ENCODE measurements around the gene MYADML2. TPM values are rescaled to one million over a fixed set of nuclear protein-coding genes. Genes with fewer than 3 reads are reported as not detected.
A peak's percentile ranks its signal among the peaks of the same experiment; 100 is the strongest.

Gene MYADML2
- total and polyA plus RNA-seq, 2 of the 8 experiments (the other 6 are each of a cell fraction or from before 2014, with no cell fraction given), result 0.26 to 0.47 TPM

DNA sequence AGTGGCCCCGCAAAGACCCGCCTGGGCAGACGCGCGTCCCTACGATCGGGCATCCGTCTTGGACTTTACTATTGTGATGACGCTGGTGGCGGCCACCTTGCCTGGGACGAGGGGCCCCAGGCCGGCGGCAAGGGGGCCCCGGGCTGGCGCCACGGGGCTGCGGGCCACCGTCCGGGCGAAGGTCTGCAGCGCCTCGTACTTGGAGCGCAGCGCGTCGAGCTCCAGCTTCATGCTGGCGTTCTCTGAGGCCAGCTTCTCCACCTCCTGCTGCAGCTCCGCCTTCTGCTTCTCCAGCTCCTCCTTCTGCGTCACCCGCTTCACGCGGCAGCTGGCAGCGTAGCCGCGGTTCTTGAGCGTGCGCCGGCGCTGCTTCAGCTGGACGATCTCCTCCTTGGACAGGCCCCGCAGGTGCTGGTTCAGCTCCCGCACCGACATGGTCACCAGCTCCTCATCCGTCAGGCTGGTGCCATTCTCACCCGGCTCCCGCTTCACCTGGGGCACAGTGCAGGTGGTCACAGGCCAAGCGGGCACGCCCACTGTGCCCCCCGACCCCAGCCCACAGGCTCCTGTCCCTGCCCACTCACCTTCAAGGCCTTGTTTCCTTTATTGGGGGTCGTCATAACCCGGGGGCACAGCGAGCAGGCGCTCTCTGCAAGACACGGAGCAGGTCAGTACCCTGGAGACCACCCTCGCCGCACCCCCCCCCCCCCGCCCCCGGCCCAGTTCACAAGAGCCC lies 24.3 kb downstream of the MYADML2 start:
- peak overlapping the region; percentile 81; the same call in 1 of the 2 replicates for H4K8ac ChIP-seq (ENCODE audit: extremely low read depth, insufficient read depth, low read length)
- WGBS, 2 experiments (ENCODE audit: extremely low coverage in 1 of 2, insufficient coverage in 1 of 2, insufficient read length in 1 of 2, insufficient replicate concordance in 2 of 2, low coverage in 1 of 2, low lambda C conversion rate in 2 of 2, missing lambda C conversion rate in 1 of 2), result 93% methylated on average over 52 of the region's 58 CpGs; no CpG with 5 or more reads in 1 of the 2 experiments
- H2BK20ac ChIP-seq (ENCODE audit: low read length), result no peak overlapping the region; the same call in 1 of the 2 replicates
- no peak overlapping the region for H3K56ac ChIP-seq (replicated peaks; ENCODE audit: insufficient read length, low read depth, low read length)
- H3K23me2 ChIP-seq (ENCODE audit: low read depth, low read length), result peaks cover 7% of the 10 kb centered on the region; the same call in 1 of the 2 replicates
- ChIA-PET CTCF (ENCODE audit: partially characterized antibody) (interaction anchor here (1.0 to 2.6 kb wide), 7 partner anchors 15 to 266 kb away, joined by 3 to 7 read pairs (median 4); partner anchors contain the start of genes ALYREF and ANAPC11), POLR2A (ENCODE audit: partially characterized antibody) (interaction anchor here (1.0 to 14.6 kb wide), 12 partner anchors 9 to 68 kb away, joined by 3 to 150 read pairs (median 4); partner anchors contain the start of genes ARHGDIA, NPB, PCYT2 and PYCR1)
- H3K4me3 ChIP-seq (ENCODE audit: extremely low read depth in 1 of 4, insufficient read depth in 2 of 4, low read depth in 3 of 4, low read length in 4 of 4), result peak overlapping the region in 2 of 4 experiments; percentile 23 to 51; a peak in 2 of 8 replicates
- no peak overlapping the region for H2AK5ac ChIP-seq (ENCODE audit: low read depth, low read length)
- H3K27ac ChIP-seq (ENCODE audit: low read depth, low read length), result peak overlapping the region; percentile 68; the same call in 1 of the 2 replicates
- no peaks in the 10 kb centered on the region for H3K9me3 ChIP-seq (ENCODE audit: insufficient read depth in 2 of 2, low read depth in 1 of 2, low read length in 1 of 2)
- no peak overlapping the region for H3K14ac ChIP-seq (ENCODE audit: insufficient read length)
- no peak overlapping the region for H2BK15ac ChIP-seq (ENCODE audit: low read length)
- FAIRE-seq, result no peak
- H2BK5ac ChIP-seq (ENCODE audit: low read depth, low read length), result peak overlapping the region; percentile 93
- no peak overlapping the region for H2BK120ac ChIP-seq (replicated peaks; ENCODE audit: low read depth, low read length)
- peaks cover 15 to 28% of the 10 kb centered on the region in 2 experiments for H4K20me1 ChIP-seq (replicated peaks in 1 of 2; ENCODE audit: control insufficient read depth in 1 of 2, insufficient read depth in 2 of 2, low read length in 2 of 2)
- no peak overlapping the region for H3K18ac ChIP-seq (ENCODE audit: extremely low read depth, low read length)
- no peak overlapping the region for H4K5ac ChIP-seq (ENCODE audit: insufficient read length, low read depth, low read length)
- no peak overlapping the region for H3K4ac ChIP-seq (replicated peaks; ENCODE audit: insufficient read length, low read depth, low read length)
- no peak for DNase-seq (ENCODE audit: low read depth in 1 of 2, low spot score in 2 of 2)
- H3K36me3 ChIP-seq (ENCODE audit: control insufficient read depth in 2 of 4, insufficient read depth in 4 of 4, low read length in 3 of 4), result peaks cover 3 to 26% (median 6%) of the 10 kb centered on the region in 4 experiments; a peak in 6 of 8 replicates
- H3K9ac ChIP-seq (replicated peaks in 1 of 4; ENCODE audit: extremely low read depth in 1 of 4, low read depth in 3 of 4, low read length in 3 of 4), result 0 out of 7 replicates have a peak overlapping the region, but pooled peaks of 1 of the 4 experiments have one; percentile 54
- H2BK12ac ChIP-seq (ENCODE audit: low read depth, low read length), result peak overlapping the region; percentile 90; the same call in 1 of the 2 replicates
- H3K79me1 ChIP-seq (ENCODE audit: low read depth, low read length), result peaks cover 48% of the 10 kb centered on the region
- H3K4me1 ChIP-seq (replicated peaks in 1 of 4; ENCODE audit: control insufficient read depth in 3 of 4, insufficient read depth in 4 of 4, low read length in 3 of 4), result peaks cover 0 to 34% (median 29%) of the 10 kb centered on the region in 4 experiments; a peak in 6 of 7 replicates
- H3K27me3 ChIP-seq (replicated peaks in 1 of 4; ENCODE audit: control insufficient read depth in 3 of 4, extremely low read depth in 1 of 4, insufficient read depth in 3 of 4, low read length in 3 of 4), result no peaks in the 10 kb centered on the region
- peak overlapping the region; percentile 79 to 88 for H3K4me2 ChIP-seq (ENCODE audit: insufficient read depth in 1 of 2, low read depth in 2 of 2, low read length in 2 of 2)
- H2AFZ ChIP-seq (ENCODE audit: low read length), result no peak overlapping the region
- no peak overlapping the region for H3K23ac ChIP-seq (ENCODE audit: insufficient read length)
- H4K91ac ChIP-seq (replicated peaks; ENCODE audit: insufficient read length, low read length), result peak overlapping the region; percentile 89
- H3K79me2 ChIP-seq (ENCODE audit: control insufficient read depth in 1 of 2, insufficient read depth in 2 of 2, low read length in 2 of 2), result peaks cover 12 to 77% of the 10 kb centered on the region in 2 experiments; a peak in 3 of 4 replicates
- TF ChIP-seq SP4 (IDR thresholded peaks at IDR 0.05; ENCODE audit: low read length) (no peak), SP1 (IDR thresholded peaks at IDR 0.05; ENCODE audit: low read depth, low read length) (no peak), EZH2 (IDR thresholded peaks at IDR 0.05; ENCODE audit: low read depth, low read length, severe bottlenecking) (no peak)
